GM12878 (cell line): ENCODE results near the gene ZSCAN25. TPM values are rescaled to one million over a fixed set of nuclear protein-coding genes. Genes with fewer than 3 reads are reported as not detected.

Experiments
- CREM ChIP-seq: IDR thresholded peaks from 2 replicates; pipeline ENCODE4 v1.6.1; 2014; ENCODE audit warnings: antibody characterized with exemption, low read depth
- ESRRA ChIP-seq: IDR thresholded peaks from 2 replicates; pipeline ENCODE4 v1.6.1; 2012; ENCODE audit warnings: mild to moderate bottlenecking, low read length, improper control_type of control experiment
- FOXK2 ChIP-seq: fragments of 450-650 bp; IDR thresholded peaks from 2 replicates; pipeline ENCODE4 v1.6.1; 2017; ENCODE audit warnings: mild to moderate bottlenecking, moderate library complexity
- KLF5 ChIP-seq: fragments of 450-650 bp; IDR thresholded peaks from 2 replicates; pipeline ENCODE4 v1.6.1; 2014; ENCODE audit warnings: mild to moderate bottlenecking; ENCODE audit not compliant: partially characterized antibody
- LARP7 ChIP-seq: fragments of 450-650 bp; IDR thresholded peaks from 2 replicates; pipeline ENCODE4 v1.6.1; 2017; ENCODE audit warnings: mild to moderate bottlenecking
- MYC ChIP-seq: IDR thresholded peaks from 2 replicates; pipeline ENCODE4 v1.6.1; 2011; ENCODE audit warnings: mild to moderate bottlenecking, low read length, moderate library complexity, inconsistent platforms; ENCODE audit not compliant: insufficient read depth, insufficient replicate concordance, insufficient read length, severe bottlenecking
- PML ChIP-seq: IDR thresholded peaks from 2 replicates; pipeline ENCODE4 v1.6.1; 2012; ENCODE audit warnings: low read length, inconsistent platforms
- TAF1 ChIP-seq: IDR thresholded peaks from 2 replicates; pipeline ENCODE4 v1.6.1; 2011; ENCODE audit warnings: mild to moderate bottlenecking, low read depth, low read length, borderline replicate concordance
- TARDBP ChIP-seq: IDR thresholded peaks from 2 replicates; pipeline ENCODE4 v1.6.1; 2016; ENCODE audit warnings: borderline replicate concordance
- ZNF217 ChIP-seq: fragments of 450-650 bp; IDR thresholded peaks from 2 replicates; pipeline ENCODE4 v1.6.1; 2017; ENCODE audit warnings: antibody characterized with exemption, mild to moderate bottlenecking
- ZNF24 ChIP-seq: fragments of 450-650 bp; IDR thresholded peaks from 2 replicates; pipeline ENCODE4 v1.6.1; 2017; ENCODE audit warnings: antibody characterized with exemption, mild to moderate bottlenecking
- ZNF274 ChIP-seq: IDR thresholded peaks from one replicate; pipeline ENCODE4 v1.8.0; 2011; ENCODE audit not compliant: insufficient read length, insufficient read depth
- polyA plus RNA-seq, 11 experiments: library from polyadenylated mRNA; depleted of rRNA in 4 of 11; unstranded in 6 of 11; stranded (reverse) in 5 of 11; fragments of >200 nt; fragmentation: Nextera tagmentation in 4 of 11; fragmentation: Illumina TruSeq in 1 of 11; extraction: Ambion mirVana in 4 of 11; extraction: Trizol in 1 of 11; gene quantifications; 1 replicate in 1 of 11; 2 replicates in 10 of 11; pipeline versions ENCODE4 v1.2.1 to v1.2.3, GENCODE V29; 2011 to 2016; ENCODE audit warnings: inconsistent platforms in 2 of 11, missing spikeins in 2 of 11, low read depth in 1 of 11
- total RNA-seq, 4 experiments: library from RNA; depleted of rRNA in 3 of 4; stranded (reverse); fragments of >200 nt in 3 of 4; fragmentation: Illumina TruSeq in 1 of 4; extraction: Trizol in 1 of 4; gene quantifications; 2 replicates each; pipeline versions ENCODE4 v1.2.1 to v1.2.3, GENCODE V29; 2013 to 2021
- TF ChIP-seq, protein P1 (sequence below), 3 experiments: IDR thresholded peaks in 2 of 3; conservative IDR thresholded peaks in 1 of 3; 2 replicates each; pipeline ENCODE4 v1.5.1; 2011; ENCODE audit warnings: low read depth in 3 of 3, low read length in 3 of 3, mild to moderate bottlenecking in 3 of 3, control low read depth in 2 of 3, moderate library complexity in 2 of 3, inconsistent platforms in 1 of 3, mixed read lengths in 1 of 3; ENCODE audit not compliant: control insufficient read depth in 2 of 3, insufficient read depth in 1 of 3; ENCODE audit errors: extremely low read depth in 1 of 3
- TF ChIP-seq, protein P2 (sequence below): fragments of 450-650 bp; IDR thresholded peaks from 2 replicates; pipeline ENCODE4 v1.6.1; 2017; ENCODE audit warnings: mild to moderate bottlenecking, low read depth, inconsistent platforms; ENCODE audit not compliant: poor library complexity, severe bottlenecking
- TF ChIP-seq, protein P3 (sequence below): fragments of 450-650 bp; conservative IDR thresholded peaks from 2 replicates; pipeline ENCODE4 v1.6.1; 2017; ENCODE audit warnings: mild to moderate bottlenecking, moderate library complexity
- TF ChIP-seq, protein P4 (sequence below): IDR thresholded peaks from 2 replicates; pipeline ENCODE4 v1.6.1; 2012; ENCODE audit warnings: low read depth, low read length, improper control_type of control experiment
- TF ChIP-seq, protein P5 (sequence below): fragments of 450-650 bp; IDR thresholded peaks from 2 replicates; pipeline ENCODE4 v1.6.1; 2016; ENCODE audit warnings: mild to moderate bottlenecking, moderate library complexity, borderline replicate concordance

Gene ZSCAN25
- total and polyA plus RNA-seq, 10 of the 15 experiments (the other 5 are each of a cell fraction or from before 2014, with no cell fraction given): 0.79 to 15.6 (median 9.6) TPM

DNA sequence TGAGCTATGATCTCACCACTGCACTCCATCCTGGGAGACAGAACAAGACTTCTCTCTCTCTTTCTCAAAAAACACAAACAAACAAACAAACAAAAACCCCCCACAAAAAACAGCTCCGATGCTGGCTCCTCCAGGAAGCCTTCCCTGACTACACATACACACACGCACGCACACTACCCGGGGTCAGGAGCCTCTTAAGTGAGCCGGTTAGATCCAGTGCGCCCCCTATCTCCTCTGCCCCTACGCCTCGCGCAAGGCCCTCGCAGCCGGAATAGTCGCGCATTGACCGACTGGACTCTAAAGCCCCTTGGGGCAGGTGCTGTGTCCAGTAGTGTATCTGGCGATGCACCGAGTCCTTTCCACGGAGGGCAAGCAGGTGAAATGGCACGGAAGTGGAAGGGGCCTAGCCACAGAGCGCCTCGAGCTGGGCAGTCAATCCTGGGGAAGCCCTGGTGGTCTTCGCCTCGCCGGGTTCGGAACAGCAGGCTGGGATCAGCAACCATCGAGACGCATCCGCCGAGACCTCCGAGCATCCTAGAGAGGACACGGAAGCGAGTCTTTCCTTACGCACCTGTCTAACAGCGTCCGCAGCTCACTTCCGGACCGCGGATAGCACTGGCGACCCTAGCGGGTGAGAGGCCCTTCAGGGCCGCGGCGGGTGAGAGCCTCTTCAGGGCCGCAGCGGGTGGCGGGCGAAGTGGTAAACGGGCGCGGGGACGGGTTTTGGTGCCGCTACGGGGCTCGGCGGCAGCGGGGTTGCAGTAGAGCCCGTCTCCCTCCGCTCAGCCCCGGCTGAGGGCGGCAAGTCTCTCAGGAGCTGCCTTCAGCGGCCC lies at the start of gene ZSCAN25 (continued):
- TF ChIP-seq, protein P1, sequence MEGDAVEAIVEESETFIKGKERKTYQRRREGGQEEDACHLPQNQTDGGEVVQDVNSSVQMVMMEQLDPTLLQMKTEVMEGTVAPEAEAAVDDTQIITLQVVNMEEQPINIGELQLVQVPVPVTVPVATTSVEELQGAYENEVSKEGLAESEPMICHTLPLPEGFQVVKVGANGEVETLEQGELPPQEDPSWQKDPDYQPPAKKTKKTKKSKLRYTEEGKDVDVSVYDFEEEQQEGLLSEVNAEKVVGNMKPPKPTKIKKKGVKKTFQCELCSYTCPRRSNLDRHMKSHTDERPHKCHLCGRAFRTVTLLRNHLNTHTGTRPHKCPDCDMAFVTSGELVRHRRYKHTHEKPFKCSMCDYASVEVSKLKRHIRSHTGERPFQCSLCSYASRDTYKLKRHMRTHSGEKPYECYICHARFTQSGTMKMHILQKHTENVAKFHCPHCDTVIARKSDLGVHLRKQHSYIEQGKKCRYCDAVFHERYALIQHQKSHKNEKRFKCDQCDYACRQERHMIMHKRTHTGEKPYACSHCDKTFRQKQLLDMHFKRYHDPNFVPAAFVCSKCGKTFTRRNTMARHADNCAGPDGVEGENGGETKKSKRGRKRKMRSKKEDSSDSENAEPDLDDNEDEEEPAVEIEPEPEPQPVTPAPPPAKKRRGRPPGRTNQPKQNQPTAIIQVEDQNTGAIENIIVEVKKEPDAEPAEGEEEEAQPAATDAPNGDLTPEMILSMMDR (IDR thresholded peaks at IDR 0.05 in 2 of 3, conservative IDR thresholded peaks at IDR 0.05 in 1 of 3; ENCODE audit: control insufficient read depth in 2 of 3, extremely low read depth in 1 of 3, insufficient read depth in 1 of 3, low read depth in 3 of 3, low read length in 3 of 3): peak; percentile 30 to 47 (median 32)
- TF ChIP-seq ZNF217 (peak; percentile 78), KLF5 (no peak), TARDBP (peak; percentile 82; the same call in 1 of the 2 replicates), TAF1 (peak; percentile 94), ZNF274 (no peak), ESRRA (peak; percentile 56; the same call in 1 of the 2 replicates), PML (peak; percentile 52; the same call in 1 of the 2 replicates), MYC (no peak), CREM (peak; percentile 88), ZNF24 (peak; percentile 45), LARP7 (no peak; the same call in 1 of the 2 replicates), FOXK2 (no peak)
- TF ChIP-seq, protein P2, sequence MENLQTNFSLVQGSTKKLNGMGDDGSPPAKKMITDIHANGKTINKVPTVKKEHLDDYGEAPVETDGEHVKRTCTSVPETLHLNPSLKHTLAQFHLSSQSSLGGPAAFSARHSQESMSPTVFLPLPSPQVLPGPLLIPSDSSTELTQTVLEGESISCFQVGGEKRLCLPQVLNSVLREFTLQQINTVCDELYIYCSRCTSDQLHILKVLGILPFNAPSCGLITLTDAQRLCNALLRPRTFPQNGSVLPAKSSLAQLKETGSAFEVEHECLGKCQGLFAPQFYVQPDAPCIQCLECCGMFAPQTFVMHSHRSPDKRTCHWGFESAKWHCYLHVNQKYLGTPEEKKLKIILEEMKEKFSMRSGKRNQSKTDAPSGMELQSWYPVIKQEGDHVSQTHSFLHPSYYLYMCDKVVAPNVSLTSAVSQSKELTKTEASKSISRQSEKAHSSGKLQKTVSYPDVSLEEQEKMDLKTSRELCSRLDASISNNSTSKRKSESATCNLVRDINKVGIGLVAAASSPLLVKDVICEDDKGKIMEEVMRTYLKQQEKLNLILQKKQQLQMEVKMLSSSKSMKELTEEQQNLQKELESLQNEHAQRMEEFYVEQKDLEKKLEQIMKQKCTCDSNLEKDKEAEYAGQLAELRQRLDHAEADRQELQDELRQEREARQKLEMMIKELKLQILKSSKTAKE: no peak
- TF ChIP-seq, protein P3, sequence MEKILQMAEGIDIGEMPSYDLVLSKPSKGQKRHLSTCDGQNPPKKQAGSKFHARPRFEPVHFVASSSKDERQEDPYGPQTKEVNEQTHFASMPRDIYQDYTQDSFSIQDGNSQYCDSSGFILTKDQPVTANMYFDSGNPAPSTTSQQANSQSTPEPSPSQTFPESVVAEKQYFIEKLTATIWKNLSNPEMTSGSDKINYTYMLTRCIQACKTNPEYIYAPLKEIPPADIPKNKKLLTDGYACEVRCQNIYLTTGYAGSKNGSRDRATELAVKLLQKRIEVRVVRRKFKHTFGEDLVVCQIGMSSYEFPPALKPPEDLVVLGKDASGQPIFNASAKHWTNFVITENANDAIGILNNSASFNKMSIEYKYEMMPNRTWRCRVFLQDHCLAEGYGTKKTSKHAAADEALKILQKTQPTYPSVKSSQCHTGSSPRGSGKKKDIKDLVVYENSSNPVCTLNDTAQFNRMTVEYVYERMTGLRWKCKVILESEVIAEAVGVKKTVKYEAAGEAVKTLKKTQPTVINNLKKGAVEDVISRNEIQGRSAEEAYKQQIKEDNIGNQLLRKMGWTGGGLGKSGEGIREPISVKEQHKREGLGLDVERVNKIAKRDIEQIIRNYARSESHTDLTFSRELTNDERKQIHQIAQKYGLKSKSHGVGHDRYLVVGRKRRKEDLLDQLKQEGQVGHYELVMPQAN: peak; percentile 47; the same call in 1 of the 2 replicates
- TF ChIP-seq, protein P4, sequence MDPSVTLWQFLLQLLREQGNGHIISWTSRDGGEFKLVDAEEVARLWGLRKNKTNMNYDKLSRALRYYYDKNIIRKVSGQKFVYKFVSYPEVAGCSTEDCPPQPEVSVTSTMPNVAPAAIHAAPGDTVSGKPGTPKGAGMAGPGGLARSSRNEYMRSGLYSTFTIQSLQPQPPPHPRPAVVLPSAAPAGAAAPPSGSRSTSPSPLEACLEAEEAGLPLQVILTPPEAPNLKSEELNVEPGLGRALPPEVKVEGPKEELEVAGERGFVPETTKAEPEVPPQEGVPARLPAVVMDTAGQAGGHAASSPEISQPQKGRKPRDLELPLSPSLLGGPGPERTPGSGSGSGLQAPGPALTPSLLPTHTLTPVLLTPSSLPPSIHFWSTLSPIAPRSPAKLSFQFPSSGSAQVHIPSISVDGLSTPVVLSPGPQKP: peak; percentile 87
- TF ChIP-seq, protein P5, sequence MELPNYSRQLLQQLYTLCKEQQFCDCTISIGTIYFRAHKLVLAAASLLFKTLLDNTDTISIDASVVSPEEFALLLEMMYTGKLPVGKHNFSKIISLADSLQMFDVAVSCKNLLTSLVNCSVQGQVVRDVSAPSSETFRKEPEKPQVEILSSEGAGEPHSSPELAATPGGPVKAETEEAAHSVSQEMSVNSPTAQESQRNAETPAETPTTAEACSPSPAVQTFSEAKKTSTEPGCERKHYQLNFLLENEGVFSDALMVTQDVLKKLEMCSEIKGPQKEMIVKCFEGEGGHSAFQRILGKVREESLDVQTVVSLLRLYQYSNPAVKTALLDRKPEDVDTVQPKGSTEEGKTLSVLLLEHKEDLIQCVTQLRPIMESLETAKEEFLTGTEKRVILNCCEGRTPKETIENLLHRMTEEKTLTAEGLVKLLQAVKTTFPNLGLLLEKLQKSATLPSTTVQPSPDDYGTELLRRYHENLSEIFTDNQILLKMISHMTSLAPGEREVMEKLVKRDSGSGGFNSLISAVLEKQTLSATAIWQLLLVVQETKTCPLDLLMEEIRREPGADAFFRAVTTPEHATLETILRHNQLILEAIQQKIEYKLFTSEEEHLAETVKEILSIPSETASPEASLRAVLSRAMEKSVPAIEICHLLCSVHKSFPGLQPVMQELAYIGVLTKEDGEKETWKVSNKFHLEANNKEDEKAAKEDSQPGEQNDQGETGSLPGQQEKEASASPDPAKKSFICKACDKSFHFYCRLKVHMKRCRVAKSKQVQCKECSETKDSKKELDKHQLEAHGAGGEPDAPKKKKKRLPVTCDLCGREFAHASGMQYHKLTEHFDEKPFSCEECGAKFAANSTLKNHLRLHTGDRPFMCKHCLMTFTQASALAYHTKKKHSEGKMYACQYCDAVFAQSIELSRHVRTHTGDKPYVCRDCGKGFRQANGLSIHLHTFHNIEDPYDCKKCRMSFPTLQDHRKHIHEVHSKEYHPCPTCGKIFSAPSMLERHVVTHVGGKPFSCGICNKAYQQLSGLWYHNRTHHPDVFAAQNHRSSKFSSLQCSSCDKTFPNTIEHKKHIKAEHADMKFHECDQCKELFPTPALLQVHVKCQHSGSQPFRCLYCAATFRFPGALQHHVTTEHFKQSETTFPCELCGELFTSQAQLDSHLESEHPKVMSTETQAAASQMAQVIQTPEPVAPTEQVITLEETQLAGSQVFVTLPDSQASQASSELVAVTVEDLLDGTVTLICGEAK: peak; percentile 97
